ENCODE measurements around the gene HLTF. TPM values are rescaled to one million over a fixed set of nuclear protein-coding genes. Genes with fewer than 3 reads are reported as not detected.

HLTF gene
- total RNA-seq, 1 experiment from 2014 or later: 73.4 TPM

DNA sequence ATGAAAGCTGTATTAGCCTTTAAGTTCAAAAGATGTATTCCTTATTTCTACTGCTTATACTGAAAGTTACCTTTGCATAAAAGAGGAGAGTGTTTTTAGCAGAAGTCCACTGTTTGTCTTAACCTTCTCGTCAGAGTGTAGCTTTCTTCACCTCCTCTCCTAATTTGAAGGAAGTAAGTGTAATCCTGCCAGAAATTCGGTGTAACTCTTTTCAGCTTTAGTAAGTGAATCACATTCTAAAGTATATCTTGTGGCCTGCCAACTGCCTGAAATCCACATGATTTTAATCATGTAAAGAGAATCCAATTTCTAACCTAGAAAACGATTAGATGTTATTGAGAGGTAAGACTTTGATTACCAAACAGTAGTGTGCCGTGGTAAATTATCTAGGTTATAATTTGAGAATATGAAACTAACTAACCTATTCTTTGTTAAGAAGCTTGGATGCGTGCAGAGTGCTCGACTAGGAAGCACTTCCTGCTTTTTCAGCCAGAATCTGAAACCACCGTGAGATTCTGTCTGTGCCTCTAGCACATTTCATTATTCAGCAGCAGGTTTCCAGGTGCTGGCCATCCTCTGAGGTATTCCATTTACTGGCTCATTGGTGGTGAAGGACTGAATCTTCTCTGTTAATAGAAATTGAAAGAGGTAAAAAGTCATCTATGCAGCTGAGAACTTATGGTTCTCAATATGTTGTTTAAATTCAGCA is 87.5 kb downstream of the HLTF start:
- Histone ChIP-seq H3K4me1 (ENCODE audit: control insufficient read depth in 1 of 2, insufficient read depth in 2 of 2, low read length in 2 of 2) (no peaks in the 10 kb centered on the region), H4K20me1 (ENCODE audit: insufficient read depth) (no peaks in the 10 kb centered on the region), H3K36me3 (ENCODE audit: control insufficient read depth in 1 of 2, insufficient read depth in 2 of 2, low read length in 2 of 2) (no peaks in the 10 kb centered on the region), H2AFZ (ENCODE audit: low read depth, low read length, poor library complexity, severe bottlenecking) (no peak overlapping the region), H3K4me3 (replicated peaks in 1 of 2; ENCODE audit: low read depth in 1 of 2, low read length in 2 of 2) (no peak overlapping the region), H3K4me2 (ENCODE audit: low read length) (no peak overlapping the region), H3K27me3 (ENCODE audit: insufficient read depth, low read length) (no peaks in the 10 kb centered on the region), H3K9me3 (ENCODE audit: control insufficient read depth in 1 of 2, insufficient read depth in 1 of 2, low read depth in 1 of 2, low read length in 2 of 2) (no peaks in the 10 kb centered on the region), H3K9ac (ENCODE audit: low read length) (no peak overlapping the region), H3K79me2 (ENCODE audit: insufficient read depth, low read length) (no peaks in the 10 kb centered on the region), H3K9me2 (ENCODE audit: insufficient read depth) (no peaks in the 10 kb centered on the region), H3K27ac (ENCODE audit: low read depth, low read length) (no peak overlapping the region)
- TF ChIP-seq CEBPB (IDR thresholded peaks at IDR 0.05; ENCODE audit: low read depth) (no peak), SRF (IDR thresholded peaks at IDR 0.05; ENCODE audit: low read depth) (no peak), CBX3 (IDR thresholded peaks at IDR 0.05; ENCODE audit: low read depth) (no peak), ELF1 (IDR thresholded peaks at IDR 0.05; ENCODE audit: borderline replicate concordance, low read depth) (no peak), SP1 (IDR thresholded peaks at IDR 0.05; ENCODE audit: low read depth) (no peak), FOSL1 (IDR thresholded peaks at IDR 0.05; ENCODE audit: low read depth) (no peak), YY1 (IDR thresholded peaks at IDR 0.05; ENCODE audit: extremely low read depth, insufficient replicate concordance, low read depth, low read length) (no peak), EGR1 (IDR thresholded peaks at IDR 0.05; ENCODE audit: low read depth) (no peak)
- intact Hi-C loops (cut with micrococcal nuclease): no loop called here
- ATAC-seq: no peak
- ChIA-PET RAD21 (ENCODE audit: low non-redundant PET in 1 of 2, low total read pairs in 2 of 2, uncharacterized antibody in 2 of 2, unreplicated experiment in 2 of 2) (no interaction called here), CTCF (no interaction called here), POLR2A (no interaction called here)
- DNase-seq (ENCODE audit: low read depth, low spot score): no peak
- BruUV-seq (replicated peaks): no TSS peak

- intact Hi-C loops (cut with micrococcal nuclease): no loop called here
- Histone ChIP-seq H3K9ac (ENCODE audit: low read length) (no peak overlapping the region), H2AFZ (ENCODE audit: low read depth, low read length, poor library complexity, severe bottlenecking) (no peak overlapping the region), H3K4me2 (ENCODE audit: low read length) (no peak overlapping the region), H3K9me3 (ENCODE audit: control insufficient read depth in 1 of 2, insufficient read depth in 1 of 2, low read depth in 1 of 2, low read length in 2 of 2) (no peaks in the 10 kb centered on the region), H3K4me3 (replicated peaks in 1 of 2; ENCODE audit: low read depth in 1 of 2, low read length in 2 of 2) (no peak overlapping the region), H3K27ac (ENCODE audit: low read depth, low read length) (no peak overlapping the region), H3K27me3 (ENCODE audit: insufficient read depth, low read length) (no peaks in the 10 kb centered on the region), H3K9me2 (ENCODE audit: insufficient read depth) (no peaks in the 10 kb centered on the region), H3K79me2 (ENCODE audit: insufficient read depth, low read length) (no peaks in the 10 kb centered on the region), H4K20me1 (ENCODE audit: insufficient read depth) (no peaks in the 10 kb centered on the region), H3K36me3 (ENCODE audit: control insufficient read depth in 1 of 2, insufficient read depth in 2 of 2, low read length in 2 of 2) (no peaks in the 10 kb centered on the region), H3K4me1 (ENCODE audit: control insufficient read depth in 1 of 2, insufficient read depth in 2 of 2, low read length in 2 of 2) (no peaks in the 10 kb centered on the region)
- no TSS peak for BruUV-seq (replicated peaks)
- ChIA-PET POLR2A (no interaction called here), RAD21 (ENCODE audit: low non-redundant PET in 1 of 2, low total read pairs in 2 of 2, uncharacterized antibody in 2 of 2, unreplicated experiment in 2 of 2) (no interaction called here), CTCF (no interaction called here)
- DNase-seq (ENCODE audit: low read depth, low spot score) (no peak), ATAC-seq (no peak)
- TF ChIP-seq EZH2 (IDR thresholded peaks at IDR 0.05) (no peak), SRF (IDR thresholded peaks at IDR 0.05; ENCODE audit: low read depth) (no peak), FOSL1 (IDR thresholded peaks at IDR 0.05; ENCODE audit: low read depth) (no peak)
- TF ChIP-seq, protein P1, sequence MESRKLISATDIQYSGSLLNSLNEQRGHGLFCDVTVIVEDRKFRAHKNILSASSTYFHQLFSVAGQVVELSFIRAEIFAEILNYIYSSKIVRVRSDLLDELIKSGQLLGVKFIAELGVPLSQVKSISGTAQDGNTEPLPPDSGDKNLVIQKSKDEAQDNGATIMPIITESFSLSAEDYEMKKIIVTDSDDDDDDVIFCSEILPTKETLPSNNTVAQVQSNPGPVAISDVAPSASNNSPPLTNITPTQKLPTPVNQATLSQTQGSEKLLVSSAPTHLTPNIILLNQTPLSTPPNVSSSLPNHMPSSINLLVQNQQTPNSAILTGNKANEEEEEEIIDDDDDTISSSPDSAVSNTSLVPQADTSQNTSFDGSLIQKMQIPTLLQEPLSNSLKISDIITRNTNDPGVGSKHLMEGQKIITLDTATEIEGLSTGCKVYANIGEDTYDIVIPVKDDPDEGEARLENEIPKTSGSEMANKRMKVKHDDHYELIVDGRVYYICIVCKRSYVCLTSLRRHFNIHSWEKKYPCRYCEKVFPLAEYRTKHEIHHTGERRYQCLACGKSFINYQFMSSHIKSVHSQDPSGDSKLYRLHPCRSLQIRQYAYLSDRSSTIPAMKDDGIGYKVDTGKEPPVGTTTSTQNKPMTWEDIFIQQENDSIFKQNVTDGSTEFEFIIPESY (IDR thresholded peaks at IDR 0.05; ENCODE audit: extremely low read depth, insufficient replicate concordance, low read length): no peak
These were observed 88.0 kb downstream of the HLTF start for GRCh38 chr3:148998297-148998696.

All from HCT116 (cell line).